Ramos (cell line): ENCODE results near the gene GKN1.
"Not testable (repeated sequence)": the region's sequence is repeated elsewhere in the genome, so short reads cannot be mapped to it uniquely, and the experiment has no call there.

Experiments
- in situ Hi-C: fragments of 300-500 bp; cut with MboI; formaldehyde crosslinking; loops from one replicate; pipeline ENCODE4 v1.14.3; 2022; ENCODE audit warnings: low sequenced_read_pairs; ENCODE audit not compliant: unreplicated experiment

Gene GKN1

GRCh38 chr2:68955432-68955831 is 19.0 kb upstream of the GKN1 start:
- in situ Hi-C loops, result not testable (repeated sequence)

- in situ Hi-C loops, result no loop called here
Measured at GRCh38 chr2:68959001-68959400, 15.4 kb upstream of the GKN1 start.

- in situ Hi-C loops, result no loop called here
Measured at GRCh38 chr2:68961380-68961779, 13.1 kb upstream of the GKN1 start.

GRCh38 chr2:68964282-68964681 is 10.2 kb upstream of the GKN1 start:
- in situ Hi-C loops, result no loop called here

- in situ Hi-C loops, result no loop called here
Measured at GRCh38 chr2:68968221-68968620, 6.2 kb upstream of the GKN1 start.

- in situ Hi-C loops, result no loop called here
Measured at GRCh38 chr2:68969736-68970490, 4.5 kb upstream of the GKN1 start.

- in situ Hi-C loops, result no loop called here
Measured at GRCh38 chr2:68970566-68971265, 3.7 kb upstream of the GKN1 start.

- in situ Hi-C loops, result no loop called here
Measured at GRCh38 chr2:68971591-68972231, 2.7 kb upstream of the GKN1 start.

GRCh38 chr2:68974946-68975665 is 670 bp downstream of the GKN1 start:
- in situ Hi-C loops, result no loop called here

GRCh38 chr2:68975844-68976243 is 1.4 kb downstream of the GKN1 start:
- in situ Hi-C loops, result no loop called here

- in situ Hi-C loops, result no loop called here
Measured at GRCh38 chr2:68977453-68977852, 3.0 kb downstream of the GKN1 start.

- in situ Hi-C loops, result no loop called here
Measured at GRCh38 chr2:68978098-68978497, 3.7 kb downstream of the GKN1 start.

GRCh38 chr2:68980956-68981355 is 6.5 kb downstream of the GKN1 start:
- in situ Hi-C loops, result no loop called here

GRCh38 chr2:68987021-68987503 is 12.6 kb downstream of the GKN1 start:
- in situ Hi-C loops, result no loop called here

GRCh38 chr2:68989035-68989434 is 14.6 kb downstream of the GKN1 start:
- in situ Hi-C loops, result no loop called here

GRCh38 chr2:68992341-68992740 is 17.9 kb downstream of the GKN1 start:
- in situ Hi-C loops, result no loop called here

GRCh38 chr2:68992933-68993332 is 18.5 kb downstream of the GKN1 start:
- in situ Hi-C loops, result no loop called here

- in situ Hi-C loops, result no loop called here
Measured at GRCh38 chr2:68993660-68994059, 19.2 kb downstream of the GKN1 start.

- in situ Hi-C loops, result no loop called here
Measured at GRCh38 chr2:68994864-68995263, 20.4 kb downstream of the GKN1 start.

GRCh38 chr2:68995916-68996315 is 21.5 kb downstream of the GKN1 start:
- in situ Hi-C loops, result no loop called here

- in situ Hi-C loops, result no loop called here
Measured at GRCh38 chr2:68997401-68997800, 23.0 kb downstream of the GKN1 start.
